Sigmoid colon (tissue), 6 donors: Measurements from ENCODE around the gene LOC128125822.

Experiments used
- DNase-seq: peaks from one replicate; pipeline ENCODE4 v3.0.0-alpha.2; 2019
- H3K27ac ChIP-seq, 4 donors: fragments of 200-600 bp; sonication (generic); one replicate each; pipeline ENCODE4 v1.5.1; 2016 to 2019; ENCODE audit warnings: mild to moderate bottlenecking in 1 of 4
- H3K27me3 ChIP-seq, 3 donors: fragments of 200-600 bp; sonication (generic); one replicate each; pipeline ENCODE4 v1.5.1; 2019; ENCODE audit warnings: mild to moderate bottlenecking in 1 of 3
- H3K36me3 ChIP-seq, 4 donors: fragments of 200-600 bp; sonication (generic); one replicate each; pipeline ENCODE4 v1.5.1; 2016 to 2019
- H3K4me1 ChIP-seq, 4 donors: fragments of 200-600 bp; sonication (generic); one replicate each; pipeline ENCODE4 v1.5.1; 2017 to 2019
- H3K4me3 ChIP-seq, 4 donors: fragments of 200-600 bp; sonication (generic); one replicate each; pipeline ENCODE4 v1.5.1; 2017 to 2019; ENCODE audit warnings: mild to moderate bottlenecking in 2 of 4, moderate library complexity in 1 of 4
- H3K9me3 ChIP-seq, 4 donors: fragments of 200-600 bp in 3 of 4; sonication (generic) in 3 of 4; one replicate each; pipeline versions ENCODE4 v1.5.1 to v1.6.1; 2013 to 2019
- EP300 ChIP-seq, 4 donors: sonication (generic); formaldehyde crosslinking; IDR thresholded peaks; one replicate each; pipeline ENCODE4 v1.6.1; 2017; ENCODE audit warnings: antibody characterized with exemption in 4 of 4
- POLR2A ChIP-seq, 2 donors: fragments of 450-650 bp; IDR thresholded peaks; one replicate each; pipeline ENCODE4 v1.6.1; 2016; ENCODE audit warnings: antibody characterized with exemption in 2 of 2, mild to moderate bottlenecking in 2 of 2, moderate library complexity in 2 of 2
- POLR2AphosphoS5 ChIP-seq, 4 donors: sonication (generic); formaldehyde crosslinking; IDR thresholded peaks; one replicate each; pipeline ENCODE4 v1.6.1; 2017; ENCODE audit warnings: antibody characterized with exemption in 4 of 4
- WGBS, 2 donors: extraction: QIAGEN DNeasy Blood & Tissue Kit; methylation state at CpG; one replicate each; pipeline ENCODE4 v1.1.7; 2013; 5-methylcytosine and 5-hydroxymethylcytosine counted together
- intact Hi-C: fragments of 100-400 bp; cut with DNase I; formaldehyde crosslinking; loops from one replicate; pipeline ENCODE4 v1.15.1; 2023
- TF ChIP-seq, protein P1 (sequence below), 4 experiments: fragments of 450-650 bp in 3 of 4; fragments of 200-600 bp in 1 of 4; IDR thresholded peaks; one replicate each; pipeline ENCODE4 v1.5.1; 2016 to 2019; ENCODE audit warnings: antibody characterized with exemption in 4 of 4, mild to moderate bottlenecking in 3 of 4, moderate library complexity in 2 of 4
- donor health status: healthy with polysubstance abuse.
- donor health status: healthy.

Gene LOC128125822

DNA sequence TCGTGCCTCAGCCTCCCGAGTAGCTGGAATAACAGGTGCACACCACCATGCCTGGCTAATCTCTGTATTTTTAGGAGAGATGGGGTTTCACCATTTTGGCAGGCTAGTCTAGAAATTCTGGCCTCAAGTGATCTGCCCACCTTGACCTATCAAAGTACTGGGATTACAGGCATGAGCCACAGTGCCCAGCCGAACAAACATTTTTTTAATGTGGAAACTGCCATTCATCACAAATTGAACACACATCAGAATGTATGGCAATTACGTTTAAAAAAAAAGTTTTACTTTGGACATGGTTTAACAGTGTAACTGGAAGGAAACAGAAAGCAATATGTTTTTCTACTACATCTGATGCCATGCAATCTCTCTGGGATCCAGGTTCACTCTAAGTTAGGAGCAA is 38.3 kb upstream of the LOC128125822 start:
- H3K36me3 ChIP-seq: no peaks in the 10 kb centered on the region
- TF ChIP-seq POLR2A (IDR thresholded peaks at IDR 0.05) (no peak), EP300 (IDR thresholded peaks at IDR 0.05) (no peak)
- TF ChIP-seq, protein P1, sequence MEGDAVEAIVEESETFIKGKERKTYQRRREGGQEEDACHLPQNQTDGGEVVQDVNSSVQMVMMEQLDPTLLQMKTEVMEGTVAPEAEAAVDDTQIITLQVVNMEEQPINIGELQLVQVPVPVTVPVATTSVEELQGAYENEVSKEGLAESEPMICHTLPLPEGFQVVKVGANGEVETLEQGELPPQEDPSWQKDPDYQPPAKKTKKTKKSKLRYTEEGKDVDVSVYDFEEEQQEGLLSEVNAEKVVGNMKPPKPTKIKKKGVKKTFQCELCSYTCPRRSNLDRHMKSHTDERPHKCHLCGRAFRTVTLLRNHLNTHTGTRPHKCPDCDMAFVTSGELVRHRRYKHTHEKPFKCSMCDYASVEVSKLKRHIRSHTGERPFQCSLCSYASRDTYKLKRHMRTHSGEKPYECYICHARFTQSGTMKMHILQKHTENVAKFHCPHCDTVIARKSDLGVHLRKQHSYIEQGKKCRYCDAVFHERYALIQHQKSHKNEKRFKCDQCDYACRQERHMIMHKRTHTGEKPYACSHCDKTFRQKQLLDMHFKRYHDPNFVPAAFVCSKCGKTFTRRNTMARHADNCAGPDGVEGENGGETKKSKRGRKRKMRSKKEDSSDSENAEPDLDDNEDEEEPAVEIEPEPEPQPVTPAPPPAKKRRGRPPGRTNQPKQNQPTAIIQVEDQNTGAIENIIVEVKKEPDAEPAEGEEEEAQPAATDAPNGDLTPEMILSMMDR (IDR thresholded peaks at IDR 0.05): no peak
- H3K27ac ChIP-seq: no peak overlapping the region
- no peak for DNase-seq
- peaks cover 0 to 2% (median 0%) of the 10 kb centered on the region in 4 donors for H3K4me1 ChIP-seq
- intact Hi-C loops: no loop called here
- no peaks in the 10 kb centered on the region for H3K27me3 ChIP-seq
- no peaks in the 10 kb centered on the region for H3K9me3 ChIP-seq
- H3K4me3 ChIP-seq: no peak overlapping the region
- WGBS, 2 donors: 90 to 94% methylated on average over 4 of the region's 4 CpGs

DNA sequence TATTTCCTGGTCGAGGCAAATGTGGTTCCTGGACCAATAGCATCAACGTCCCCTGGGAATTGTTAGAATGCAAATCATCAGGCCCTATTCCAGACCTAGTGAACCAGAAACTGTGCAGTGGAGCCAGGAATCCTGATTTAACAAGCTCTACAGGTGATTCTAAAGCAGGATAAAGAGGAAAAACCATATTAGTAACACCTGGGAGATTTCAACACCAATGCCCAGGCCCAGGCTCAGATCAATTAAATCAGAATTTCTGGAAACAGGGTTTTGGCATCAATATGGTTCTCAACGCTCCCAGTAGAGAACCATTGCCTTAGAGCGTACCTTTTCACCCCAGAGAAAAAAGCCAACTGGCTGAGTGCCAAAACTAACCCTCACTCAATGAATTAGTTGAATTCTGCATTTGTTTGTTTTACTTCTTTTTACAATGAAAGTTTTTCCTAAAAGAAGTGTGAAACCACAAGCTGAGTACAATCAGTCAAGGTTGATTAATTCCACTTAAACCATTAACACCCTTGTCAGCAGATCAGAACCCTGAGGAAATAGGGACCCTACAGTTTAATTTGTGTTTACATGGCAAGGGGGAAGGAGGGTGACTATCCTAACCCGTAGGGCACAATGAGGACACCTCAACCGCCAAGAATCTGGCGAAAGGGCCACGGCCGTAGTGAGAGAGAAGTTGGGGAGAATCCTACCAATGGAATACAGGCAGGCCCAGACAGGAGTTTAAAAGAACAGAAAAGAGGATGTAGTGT is 34.9 kb upstream of the LOC128125822 start:
- TF ChIP-seq, protein P1 (IDR thresholded peaks at IDR 0.05): no peak
- TF ChIP-seq EP300 (IDR thresholded peaks at IDR 0.05) (no peak), POLR2A (IDR thresholded peaks at IDR 0.05) (no peak), POLR2AphosphoS5 (IDR thresholded peaks at IDR 0.05) (no peak)
- 78 to 82% methylated on average over 9 of the region's 9 CpGs for WGBS, 2 donors
- no peak overlapping the region for H3K4me3 ChIP-seq

DNA sequence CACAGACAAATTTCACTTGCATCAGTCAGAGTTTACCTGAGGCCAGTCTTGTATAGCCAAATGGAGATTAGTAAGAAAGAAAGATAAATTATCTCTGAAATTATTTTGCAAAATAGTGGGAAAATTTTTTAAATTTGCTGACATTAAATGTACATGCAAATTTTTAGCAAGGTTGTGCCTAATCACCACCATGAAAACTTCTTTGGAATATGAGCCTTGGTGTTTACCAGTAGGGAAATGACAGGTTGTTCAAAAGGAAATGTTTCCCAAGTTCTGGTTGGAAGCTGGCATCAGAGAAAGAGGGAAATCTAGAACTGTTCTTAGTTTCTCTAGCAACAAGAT is 34.4 kb upstream of the LOC128125822 start:
- H3K9me3 ChIP-seq: no peaks in the 10 kb centered on the region
- no peak overlapping the region for H3K4me3 ChIP-seq
- intact Hi-C loops: no loop called here
- TF ChIP-seq, protein P1 (IDR thresholded peaks at IDR 0.05): no peak
- TF ChIP-seq POLR2AphosphoS5 (IDR thresholded peaks at IDR 0.05) (no peak), EP300 (IDR thresholded peaks at IDR 0.05) (no peak), POLR2A (IDR thresholded peaks at IDR 0.05) (no peak)
- H3K36me3 ChIP-seq: no peaks in the 10 kb centered on the region
- no peak for DNase-seq
- peaks cover 0 to 2% (median 0%) of the 10 kb centered on the region in 4 donors for H3K4me1 ChIP-seq
- H3K27ac ChIP-seq: no peak overlapping the region
- no peaks in the 10 kb centered on the region for H3K27me3 ChIP-seq

More for the DNA sequence above, 34.9 kb upstream of the LOC128125822 start:
- Histone ChIP-seq H3K27me3 (no peaks in the 10 kb centered on the region), H3K27ac (no peak overlapping the region), H3K4me1 (peaks cover 0 to 2% (median 0%) of the 10 kb centered on the region in 4 donors), H3K9me3 (no peaks in the 10 kb centered on the region), H3K36me3 (no peaks in the 10 kb centered on the region)
- intact Hi-C loops: no loop called here
- no peak for DNase-seq

DNA sequence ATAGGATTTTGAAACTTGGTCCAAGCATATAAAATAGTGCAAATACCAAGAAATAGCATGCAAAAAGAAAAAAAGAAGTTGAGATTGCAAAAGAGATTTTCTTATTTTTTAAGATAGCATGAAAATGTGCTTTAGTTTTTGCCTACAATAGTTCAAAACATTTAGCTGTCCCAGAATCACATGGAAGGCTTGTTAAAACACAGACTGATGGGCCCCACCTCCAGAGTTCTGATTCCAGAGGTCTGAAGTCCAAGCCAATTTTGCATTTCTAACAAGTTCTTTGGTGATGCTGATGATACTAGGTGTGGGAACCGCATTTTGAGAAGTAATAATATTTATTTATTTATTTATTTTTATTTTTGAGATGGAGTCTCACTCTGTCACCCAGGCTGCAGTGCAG is 33.7 kb upstream of the LOC128125822 start:
- DNase-seq: no peak
- TF ChIP-seq POLR2AphosphoS5 (IDR thresholded peaks at IDR 0.05) (no peak), EP300 (IDR thresholded peaks at IDR 0.05) (no peak), POLR2A (IDR thresholded peaks at IDR 0.05) (no peak)
- TF ChIP-seq, protein P1 (IDR thresholded peaks at IDR 0.05): no peak
- peaks cover 0 to 2% (median 0%) of the 10 kb centered on the region in 4 donors for H3K4me1 ChIP-seq
- H3K27me3 ChIP-seq: no peaks in the 10 kb centered on the region
- no peaks in the 10 kb centered on the region for H3K9me3 ChIP-seq
- no peak overlapping the region for H3K4me3 ChIP-seq
- H3K27ac ChIP-seq: no peak overlapping the region
- intact Hi-C loops: no loop called here
- H3K36me3 ChIP-seq: no peaks in the 10 kb centered on the region
- WGBS, 2 donors: 68 to 92% methylated on average over 1 of the region's 1 CpG

DNA sequence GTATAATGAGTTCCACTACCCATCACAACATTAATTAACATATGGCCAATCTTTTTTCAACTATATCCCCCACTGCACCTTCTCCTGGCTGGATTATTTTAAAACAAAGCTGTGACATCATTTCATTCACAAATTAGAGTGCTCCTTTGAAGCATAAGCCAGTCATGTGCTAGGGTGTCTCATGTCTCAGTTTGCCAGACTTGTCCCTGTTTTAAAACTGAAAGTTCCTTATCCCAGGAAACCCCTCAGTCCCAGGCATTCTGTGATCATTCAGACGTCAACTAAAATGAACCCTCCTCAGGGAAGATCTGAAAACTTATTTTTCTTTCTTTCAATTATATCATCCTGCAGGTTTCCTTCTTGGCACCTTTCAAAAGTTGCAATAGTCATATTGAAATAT is 29.3 kb upstream of the LOC128125822 start:
- H3K27ac ChIP-seq: no peak overlapping the region
- H3K4me3 ChIP-seq: no peak overlapping the region
- H3K4me1 ChIP-seq: no peaks in the 10 kb centered on the region
- intact Hi-C loops: no loop called here
- H3K36me3 ChIP-seq: no peaks in the 10 kb centered on the region
- no peaks in the 10 kb centered on the region for H3K9me3 ChIP-seq
- WGBS, 2 donors: 82 to 90% methylated on average over 1 of the region's 1 CpG
- DNase-seq: no peak
- TF ChIP-seq, protein P1 (IDR thresholded peaks at IDR 0.05): no peak
- TF ChIP-seq POLR2A (IDR thresholded peaks at IDR 0.05) (no peak), POLR2AphosphoS5 (IDR thresholded peaks at IDR 0.05) (no peak), EP300 (IDR thresholded peaks at IDR 0.05) (no peak)
- H3K27me3 ChIP-seq: no peaks in the 10 kb centered on the region
